ENCODE measurements around the gene GOLGA8K.
"Not testable (repeated sequence)": the region's sequence is repeated elsewhere in the genome, so short reads cannot be mapped to it uniquely, and the experiment has no call there.

- TF ChIP-seq CTCF, POLR2A (IDR thresholded peaks at IDR 0.05): not testable (repeated sequence)
Observed at GRCh38 chr15:32345978-32346547, 57.0 kb downstream of the GOLGA8K start.

All from transverse colon (tissue), 3 donors.